ENCODE data around the gene PLCB4.

PLCB4 gene

DNA sequence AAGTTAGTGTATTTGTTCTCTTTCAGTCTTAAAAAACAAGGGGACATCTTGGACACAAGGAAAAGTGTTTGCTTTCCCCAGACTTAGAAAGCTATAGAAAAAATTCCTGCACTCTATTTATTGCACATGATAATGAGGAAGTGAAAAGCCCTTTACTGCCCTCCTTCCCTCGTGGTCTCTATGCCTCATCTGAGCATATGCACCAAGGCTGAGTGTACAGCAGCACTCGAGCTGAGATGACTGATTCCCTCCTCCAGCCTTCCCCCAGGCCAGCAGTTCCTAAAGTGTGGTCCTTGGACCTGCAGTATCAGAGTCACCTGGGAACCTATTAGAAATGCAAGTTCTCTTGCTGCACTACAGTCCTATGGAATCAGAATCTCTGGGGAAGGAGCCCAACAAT is 431.2 kb downstream of the PLCB4 start:
- Histone ChIP-seq H3K9me3 (ENCODE audit: insufficient read depth, low read length) (no peaks in the 10 kb centered on the region), H3K36me3 (ENCODE audit: low read length) (no peaks in the 10 kb centered on the region), H3K4me2 (ENCODE audit: low read depth, low read length, poor library complexity, severe bottlenecking) (no peak overlapping the region), H4K20me1 (ENCODE audit: low read depth, low read length) (no peaks in the 10 kb centered on the region), H3K27ac (ENCODE audit: low read depth, low read length) (no peak overlapping the region), H3F3A (ENCODE audit: insufficient read depth) (no peaks in the 10 kb centered on the region), H3K79me2 (ENCODE audit: insufficient read depth, low read length) (no peaks in the 10 kb centered on the region), H3K4me3 (ENCODE audit: insufficient read depth, low read length, poor library complexity, severe bottlenecking) (no peak overlapping the region), H3K27me3 (ENCODE audit: low read length) (no peaks in the 10 kb centered on the region), H3K9me2 (replicated peaks; ENCODE audit: insufficient read depth, low read length) (no peaks in the 10 kb centered on the region), H3K9ac (ENCODE audit: low read length) (no peak overlapping the region), H2AFZ (ENCODE audit: low read depth, low read length, severe bottlenecking) (no peak overlapping the region)
- TF ChIP-seq, protein P1, sequence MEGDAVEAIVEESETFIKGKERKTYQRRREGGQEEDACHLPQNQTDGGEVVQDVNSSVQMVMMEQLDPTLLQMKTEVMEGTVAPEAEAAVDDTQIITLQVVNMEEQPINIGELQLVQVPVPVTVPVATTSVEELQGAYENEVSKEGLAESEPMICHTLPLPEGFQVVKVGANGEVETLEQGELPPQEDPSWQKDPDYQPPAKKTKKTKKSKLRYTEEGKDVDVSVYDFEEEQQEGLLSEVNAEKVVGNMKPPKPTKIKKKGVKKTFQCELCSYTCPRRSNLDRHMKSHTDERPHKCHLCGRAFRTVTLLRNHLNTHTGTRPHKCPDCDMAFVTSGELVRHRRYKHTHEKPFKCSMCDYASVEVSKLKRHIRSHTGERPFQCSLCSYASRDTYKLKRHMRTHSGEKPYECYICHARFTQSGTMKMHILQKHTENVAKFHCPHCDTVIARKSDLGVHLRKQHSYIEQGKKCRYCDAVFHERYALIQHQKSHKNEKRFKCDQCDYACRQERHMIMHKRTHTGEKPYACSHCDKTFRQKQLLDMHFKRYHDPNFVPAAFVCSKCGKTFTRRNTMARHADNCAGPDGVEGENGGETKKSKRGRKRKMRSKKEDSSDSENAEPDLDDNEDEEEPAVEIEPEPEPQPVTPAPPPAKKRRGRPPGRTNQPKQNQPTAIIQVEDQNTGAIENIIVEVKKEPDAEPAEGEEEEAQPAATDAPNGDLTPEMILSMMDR (IDR thresholded peaks at IDR 0.05; ENCODE audit: insufficient read depth, low read length, poor library complexity, severe bottlenecking): no peak
- TF ChIP-seq EZH2phosphoT487 (conservative IDR thresholded peaks at IDR 0.05; ENCODE audit: low read length): no peak

DNA sequence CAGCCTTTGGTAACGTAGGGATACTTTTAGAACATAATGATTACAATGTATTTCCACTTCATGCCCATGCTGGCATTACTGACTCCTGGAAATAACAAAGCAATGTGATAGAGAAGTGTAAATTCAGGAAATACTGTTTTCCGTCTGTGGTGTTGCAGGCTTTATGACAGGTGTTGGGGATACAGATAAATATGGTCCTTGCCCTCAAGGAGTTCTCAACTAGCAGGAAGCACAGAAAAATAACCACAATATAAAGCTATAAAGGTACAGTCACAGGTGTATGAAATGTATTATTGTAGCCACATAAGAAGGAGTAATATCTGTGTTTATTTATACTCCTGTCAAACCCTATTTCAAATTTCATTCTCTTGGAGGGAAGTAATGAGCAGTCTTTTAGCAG is 432.6 kb downstream of the PLCB4 start:
- no peak overlapping the region for H3K4me3 ChIP-seq (ENCODE audit: insufficient read depth, low read length, poor library complexity, severe bottlenecking)
- no peaks in the 10 kb centered on the region for H4K20me1 ChIP-seq (ENCODE audit: low read depth, low read length)
- H3K9me2 ChIP-seq (replicated peaks; ENCODE audit: insufficient read depth, low read length): no peaks in the 10 kb centered on the region
- no peak overlapping the region for H2AFZ ChIP-seq (ENCODE audit: low read depth, low read length, severe bottlenecking)
- no peak overlapping the region for H3K4me2 ChIP-seq (ENCODE audit: low read depth, low read length, poor library complexity, severe bottlenecking)
- no peak overlapping the region for H3K9ac ChIP-seq (ENCODE audit: low read length)
- no peaks in the 10 kb centered on the region for H3K36me3 ChIP-seq (ENCODE audit: low read length)
- H3F3A ChIP-seq (ENCODE audit: insufficient read depth): no peaks in the 10 kb centered on the region
- no peaks in the 10 kb centered on the region for H3K9me3 ChIP-seq (ENCODE audit: insufficient read depth, low read length)
- H3K27ac ChIP-seq (ENCODE audit: low read depth, low read length): no peak overlapping the region
- no peaks in the 10 kb centered on the region for H3K27me3 ChIP-seq (ENCODE audit: low read length)
- no peaks in the 10 kb centered on the region for H3K79me2 ChIP-seq (ENCODE audit: insufficient read depth, low read length)
- no peak for TF ChIP-seq EZH2phosphoT487 (conservative IDR thresholded peaks at IDR 0.05; ENCODE audit: low read length)
- TF ChIP-seq, protein P1 (IDR thresholded peaks at IDR 0.05; ENCODE audit: insufficient read depth, low read length, poor library complexity, severe bottlenecking): no peak

DNA sequence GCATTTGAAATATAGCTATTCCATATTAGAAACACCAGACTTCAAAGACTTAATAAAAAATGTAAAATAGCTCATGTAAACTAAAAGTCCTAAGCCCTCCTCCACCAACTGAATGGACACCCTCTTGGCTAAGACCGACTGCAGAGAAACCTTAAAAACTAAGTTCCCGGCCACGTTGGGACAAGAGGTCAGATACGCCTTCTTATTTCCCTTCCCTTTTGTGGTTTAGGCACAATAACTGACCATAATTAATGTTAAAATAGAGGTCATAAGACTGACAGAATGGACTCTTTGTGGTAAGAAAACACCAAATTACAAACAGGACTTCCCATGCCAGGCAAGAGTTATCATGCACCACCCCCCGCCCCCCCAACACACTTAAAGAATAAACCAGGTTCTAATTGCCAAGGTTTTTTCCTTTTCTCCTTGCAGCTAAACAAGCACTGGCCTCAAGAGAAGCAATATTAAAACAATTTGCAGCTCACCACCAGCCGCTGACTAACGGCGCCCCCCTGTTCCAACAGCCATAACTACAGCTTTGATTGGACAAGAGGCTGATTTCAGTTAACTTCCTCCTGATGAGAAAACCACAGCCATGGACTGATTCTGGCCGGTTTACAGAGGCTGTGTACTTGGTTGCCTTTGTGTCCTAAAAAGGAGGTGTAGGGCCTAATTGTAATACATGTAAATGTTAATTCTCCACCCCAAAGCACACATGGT is 434.8 kb downstream of the PLCB4 start:
- H4K20me1 ChIP-seq (ENCODE audit: low read depth, low read length): no peaks in the 10 kb centered on the region
- no peaks in the 10 kb centered on the region for H3K27me3 ChIP-seq (ENCODE audit: low read length)
- H3K4me3 ChIP-seq (ENCODE audit: insufficient read depth, low read length, poor library complexity, severe bottlenecking): no peak overlapping the region
- no peak overlapping the region for H3K9ac ChIP-seq (ENCODE audit: low read length)
- no peak overlapping the region for H3K4me2 ChIP-seq (ENCODE audit: low read depth, low read length, poor library complexity, severe bottlenecking)
- H3F3A ChIP-seq (ENCODE audit: insufficient read depth): no peaks in the 10 kb centered on the region
- no peaks in the 10 kb centered on the region for H3K36me3 ChIP-seq (ENCODE audit: low read length)
- TF ChIP-seq, protein P1 (IDR thresholded peaks at IDR 0.05; ENCODE audit: insufficient read depth, low read length, poor library complexity, severe bottlenecking): no peak
- TF ChIP-seq EZH2phosphoT487 (conservative IDR thresholded peaks at IDR 0.05; ENCODE audit: low read length): no peak
- no peak overlapping the region for H3K27ac ChIP-seq (ENCODE audit: low read depth, low read length)
- H2AFZ ChIP-seq (ENCODE audit: low read depth, low read length, severe bottlenecking): no peak overlapping the region
- no peaks in the 10 kb centered on the region for H3K9me2 ChIP-seq (replicated peaks; ENCODE audit: insufficient read depth, low read length)
- H3K79me2 ChIP-seq (ENCODE audit: insufficient read depth, low read length): no peaks in the 10 kb centered on the region
- no peaks in the 10 kb centered on the region for H3K9me3 ChIP-seq (ENCODE audit: insufficient read depth, low read length)

Measured in SU-DHL-6 (cell line).